ENCODE measurements around the gene CD8B2. TPM values are rescaled to one million over a fixed set of nuclear protein-coding genes. Genes with fewer than 3 reads are reported as not detected.

Gene CD8B2
- total and polyA plus RNA-seq, 2 of the 13 experiments (the other 11 are each of a cell fraction or from before 2014, with no cell fraction given) = not detected

DNA sequence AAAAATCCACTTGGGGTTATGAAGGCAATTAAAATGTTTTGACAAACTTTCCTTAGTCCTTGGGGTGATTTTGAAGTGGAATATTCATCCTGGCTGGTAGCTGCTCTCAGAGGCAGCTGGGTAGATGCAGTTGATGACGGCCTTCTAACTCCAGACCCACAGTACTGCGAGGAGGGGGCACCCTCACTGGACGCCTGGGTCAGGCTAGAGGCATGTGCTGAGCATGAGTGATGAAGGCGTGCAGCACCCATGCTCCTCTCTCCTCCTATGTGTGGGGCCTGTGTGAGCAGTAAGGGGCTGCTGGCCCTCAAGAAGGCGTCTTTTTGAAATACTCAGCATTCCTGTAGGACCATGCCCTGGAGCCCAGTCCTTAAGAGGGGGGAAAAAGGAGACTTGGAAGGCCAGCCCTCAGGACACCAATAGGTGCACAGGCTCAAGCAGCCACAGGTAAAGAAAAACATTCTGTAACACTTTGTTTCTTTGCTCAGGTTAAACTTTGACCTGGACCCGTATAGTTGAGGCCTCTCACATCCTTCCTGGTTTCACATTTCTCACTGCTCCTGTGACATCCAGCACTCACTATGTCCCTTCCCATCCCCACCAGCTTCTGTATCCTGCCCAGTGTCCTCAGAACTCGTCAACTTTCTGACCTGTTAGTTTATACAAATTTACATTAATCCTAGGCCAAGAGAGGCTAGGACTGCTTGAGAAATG is 64.4 kb downstream of the CD8B2 start:
- Histone ChIP-seq H3K9me3 (ENCODE audit: low read length) (no peaks in the 10 kb centered on the region), H3K4me1 (ENCODE audit: insufficient read depth, low read length) (peaks cover 16% of the 10 kb centered on the region), H3K4me3 (replicated peaks in 1 of 3; ENCODE audit: insufficient read depth in 1 of 3, low read depth in 2 of 3, low read length in 3 of 3) (no peak overlapping the region), H3K79me2 (ENCODE audit: insufficient read depth, low read length) (no peaks in the 10 kb centered on the region), H3K9ac (ENCODE audit: insufficient read depth, low read depth, low read length) (no peak overlapping the region), H3K4me2 (ENCODE audit: low read depth, low read length) (peak overlapping the region; percentile 52), H3K27me3 (ENCODE audit: control insufficient read depth in 1 of 2, insufficient read depth in 2 of 2, low read length in 2 of 2) (peaks cover 0 to 8% of the 10 kb centered on the region in 2 experiments; a peak in 1 of 5 replicates), H2AFZ (ENCODE audit: low read length) (no peak overlapping the region), H3K36me3 (replicated peaks in 1 of 2; ENCODE audit: control insufficient read depth in 1 of 2, insufficient read depth in 2 of 2, low read length in 2 of 2) (no peaks in the 10 kb centered on the region), H4K20me1 (ENCODE audit: insufficient read depth, low read length) (no peaks in the 10 kb centered on the region), H3K27ac (ENCODE audit: extremely low read length, insufficient read depth, low read length) (no peak overlapping the region)
- DNase-seq (ENCODE audit: low spot score) = peak; percentile 18
- CTCF ChIA-PET (ENCODE audit: low intra/inter-chr PET ratio, low total read pairs) = no interaction called here
- 11% methylated on average over 7 of the region's 7 CpGs for WGBS (ENCODE audit: low lambda C conversion rate)
- intact Hi-C loops (cut with micrococcal nuclease; ENCODE audit: unreplicated experiment) (no loop called here), in situ Hi-C loops (cut with HindIII; ENCODE audit: extremely low pct_ligation_motif_present, low pct_unique_long_range_greater_than_20kb) (no loop called here)
- POLR2A ChIA-PET = no interaction called here
- BruUV-seq (replicated peaks) = no TSS peak
- FAIRE-seq = no peak
- peak; percentile 93 for ATAC-seq
- TF ChIP-seq MIER2 (CRISPR knock-in tag; IDR thresholded peaks at IDR 0.05) = no peak
- TF ChIP-seq, protein P1, sequence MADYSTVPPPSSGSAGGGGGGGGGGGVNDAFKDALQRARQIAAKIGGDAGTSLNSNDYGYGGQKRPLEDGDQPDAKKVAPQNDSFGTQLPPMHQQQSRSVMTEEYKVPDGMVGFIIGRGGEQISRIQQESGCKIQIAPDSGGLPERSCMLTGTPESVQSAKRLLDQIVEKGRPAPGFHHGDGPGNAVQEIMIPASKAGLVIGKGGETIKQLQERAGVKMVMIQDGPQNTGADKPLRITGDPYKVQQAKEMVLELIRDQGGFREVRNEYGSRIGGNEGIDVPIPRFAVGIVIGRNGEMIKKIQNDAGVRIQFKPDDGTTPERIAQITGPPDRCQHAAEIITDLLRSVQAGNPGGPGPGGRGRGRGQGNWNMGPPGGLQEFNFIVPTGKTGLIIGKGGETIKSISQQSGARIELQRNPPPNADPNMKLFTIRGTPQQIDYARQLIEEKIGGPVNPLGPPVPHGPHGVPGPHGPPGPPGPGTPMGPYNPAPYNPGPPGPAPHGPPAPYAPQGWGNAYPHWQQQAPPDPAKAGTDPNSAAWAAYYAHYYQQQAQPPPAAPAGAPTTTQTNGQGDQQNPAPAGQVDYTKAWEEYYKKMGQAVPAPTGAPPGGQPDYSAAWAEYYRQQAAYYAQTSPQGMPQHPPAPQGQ (CRISPR knock-in tag; IDR thresholded peaks at IDR 0.05; ENCODE audit: borderline replicate concordance) = no peak
- TF ChIP-seq, protein P2, sequence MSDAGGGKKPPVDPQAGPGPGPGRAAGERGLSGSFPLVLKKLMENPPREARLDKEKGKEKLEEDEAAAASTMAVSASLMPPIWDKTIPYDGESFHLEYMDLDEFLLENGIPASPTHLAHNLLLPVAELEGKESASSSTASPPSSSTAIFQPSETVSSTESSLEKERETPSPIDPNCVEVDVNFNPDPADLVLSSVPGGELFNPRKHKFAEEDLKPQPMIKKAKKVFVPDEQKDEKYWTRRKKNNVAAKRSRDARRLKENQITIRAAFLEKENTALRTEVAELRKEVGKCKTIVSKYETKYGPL (CRISPR knock-in tag; IDR thresholded peaks at IDR 0.05) = no peak
- TF ChIP-seq ZNF430 (CRISPR knock-in tag; IDR thresholded peaks at IDR 0.05) = no peak
- TF ChIP-seq, protein P3, sequence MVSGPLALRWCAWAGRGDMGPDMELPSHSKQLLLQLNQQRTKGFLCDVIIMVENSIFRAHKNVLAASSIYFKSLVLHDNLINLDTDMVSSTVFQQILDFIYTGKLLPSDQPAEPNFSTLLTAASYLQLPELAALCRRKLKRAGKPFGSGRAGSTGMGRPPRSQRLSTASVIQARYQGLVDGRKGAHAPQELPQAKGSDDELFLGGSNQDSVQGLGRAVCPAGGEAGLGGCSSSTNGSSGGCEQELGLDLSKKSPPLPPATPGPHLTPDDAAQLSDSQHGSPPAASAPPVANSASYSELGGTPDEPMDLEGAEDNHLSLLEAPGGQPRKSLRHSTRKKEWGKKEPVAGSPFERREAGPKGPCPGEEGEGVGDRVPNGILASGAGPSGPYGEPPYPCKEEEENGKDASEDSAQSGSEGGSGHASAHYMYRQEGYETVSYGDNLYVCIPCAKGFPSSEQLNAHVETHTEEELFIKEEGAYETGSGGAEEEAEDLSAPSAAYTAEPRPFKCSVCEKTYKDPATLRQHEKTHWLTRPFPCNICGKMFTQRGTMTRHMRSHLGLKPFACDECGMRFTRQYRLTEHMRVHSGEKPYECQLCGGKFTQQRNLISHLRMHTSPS (CRISPR knock-in tag; IDR thresholded peaks at IDR 0.05; ENCODE audit: low read depth) = no peak
- TF ChIP-seq, protein P4, sequence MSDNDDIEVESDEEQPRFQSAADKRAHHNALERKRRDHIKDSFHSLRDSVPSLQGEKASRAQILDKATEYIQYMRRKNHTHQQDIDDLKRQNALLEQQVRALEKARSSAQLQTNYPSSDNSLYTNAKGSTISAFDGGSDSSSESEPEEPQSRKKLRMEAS (IDR thresholded peaks at IDR 0.05) = peak; percentile 36; the same call in 1 of the 2 replicates
- 0 out of 2 replicates have a peak, but pooled peaks have one; percentile 28 for TF ChIP-seq SIX1 (CRISPR knock-in tag; IDR thresholded peaks at IDR 0.05; ENCODE audit: borderline replicate concordance)
- 0 out of 2 replicates have a peak, but pooled peaks have one; percentile 17 for TF ChIP-seq ZMYM4 (CRISPR knock-in tag; IDR thresholded peaks at IDR 0.05)
- no peak for TF ChIP-seq RBM39 (IDR thresholded peaks at IDR 0.05; ENCODE audit: low read depth, low read length, poor library complexity, severe bottlenecking)
- no peak for TF ChIP-seq HNRNPH1 (optimal IDR thresholded peaks at IDR 0.05; ENCODE audit: low read depth, low read length)
- no peak for TF ChIP-seq GABPA (IDR thresholded peaks at IDR 0.05; ENCODE audit: low read depth, low read length)
- peak; percentile 67 for TF ChIP-seq GABPA (CRISPR knock-in tag; IDR thresholded peaks at IDR 0.05; ENCODE audit: low read depth)
- TF ChIP-seq FOXO1 (CRISPR knock-in tag; IDR thresholded peaks at IDR 0.05) = peak; percentile 48; the same call in 1 of the 2 replicates
- no peak for TF ChIP-seq ZBTB7B (CRISPR knock-in tag; IDR thresholded peaks at IDR 0.05)
- TF ChIP-seq, protein P5, sequence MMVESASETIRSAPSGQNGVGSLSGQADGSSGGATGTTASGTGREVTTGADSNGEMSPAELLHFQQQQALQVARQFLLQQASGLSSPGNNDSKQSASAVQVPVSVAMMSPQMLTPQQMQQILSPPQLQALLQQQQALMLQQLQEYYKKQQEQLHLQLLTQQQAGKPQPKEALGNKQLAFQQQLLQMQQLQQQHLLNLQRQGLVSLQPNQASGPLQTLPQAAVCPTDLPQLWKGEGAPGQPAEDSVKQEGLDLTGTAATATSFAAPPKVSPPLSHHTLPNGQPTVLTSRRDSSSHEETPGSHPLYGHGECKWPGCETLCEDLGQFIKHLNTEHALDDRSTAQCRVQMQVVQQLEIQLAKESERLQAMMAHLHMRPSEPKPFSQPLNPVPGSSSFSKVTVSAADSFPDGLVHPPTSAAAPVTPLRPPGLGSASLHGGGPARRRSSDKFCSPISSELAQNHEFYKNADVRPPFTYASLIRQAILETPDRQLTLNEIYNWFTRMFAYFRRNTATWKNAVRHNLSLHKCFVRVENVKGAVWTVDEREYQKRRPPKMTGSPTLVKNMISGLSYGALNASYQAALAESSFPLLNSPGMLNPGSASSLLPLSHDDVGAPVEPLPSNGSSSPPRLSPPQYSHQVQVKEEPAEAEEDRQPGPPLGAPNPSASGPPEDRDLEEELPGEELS (CRISPR knock-in tag; IDR thresholded peaks at IDR 0.05) = 0 out of 2 replicates have a peak, but pooled peaks have one; percentile 32
- TF ChIP-seq PTBP1 (IDR thresholded peaks at IDR 0.05; ENCODE audit: low read depth, low read length, poor library complexity, severe bottlenecking) = no peak
